Stimulated activated effector memory CD8-positive, alpha-beta T cell treated with anti-CD3 and anti-CD28 coated beads, Interleukin-12 subunit alpha, Interleukin-12 subunit beta, amount 100 ng/mL, for 72 hours (primary cell): ENCODE results near the gene TULP3.

Experiments used
- ATAC-seq: fragments of 150-1000 bp; cut with Tn5 transposase; 2 replicates; pipeline ENCODE4 v1.10.0; 2021
- DNase-seq, 2 donors: peaks; one replicate each; pipeline ENCODE4 v3.0.0; 2021 to 2022; ENCODE audit warnings: low spot score in 2 of 2
- H3K27ac Mint-ChIP-seq: one replicate; pipeline ENCODE4 v1.8.0; 2022; ENCODE audit warnings: mild to moderate bottlenecking, mixed read lengths
- H3K36me3 Mint-ChIP-seq: one replicate; pipeline ENCODE4 v1.8.0; 2022; ENCODE audit warnings: mild to moderate bottlenecking, mixed read lengths
- H3K4me1 Mint-ChIP-seq: one replicate; pipeline ENCODE4 v1.8.0; 2022; ENCODE audit warnings: mixed read lengths
- H3K4me3 Mint-ChIP-seq: one replicate; pipeline ENCODE4 v1.8.0; 2022; ENCODE audit warnings: mild to moderate bottlenecking, mixed read lengths
- H3K9me3 Mint-ChIP-seq: one replicate; pipeline ENCODE4 v1.8.0; 2022; ENCODE audit warnings: mixed read lengths

Gene TULP3

GRCh38 chr12:2988494-2988893, 97.8 kb downstream of the TULP3 start:
- Mint-ChIP-seq H3K36me3 (no peaks in the 10 kb centered on the region), H3K27ac (no peak overlapping the region), H3K4me3 (no peak overlapping the region), H3K9me3 (peaks cover 4% of the 10 kb centered on the region), H3K4me1 (no peaks in the 10 kb centered on the region)
- DNase-seq (no peak), ATAC-seq (no peak)
